Type B pancreatic cell (in vitro differentiated cells): Measurements from ENCODE around the gene LANCL3. TPM values are rescaled to one million over a fixed set of nuclear protein-coding genes. Genes with fewer than 3 reads are reported as not detected.

Experiments
- DNase-seq: peaks from one replicate; pipeline ENCODE4 v3.0.0; 2021; ENCODE audit warnings: mixed read lengths; ENCODE audit not compliant: unreplicated experiment; ENCODE audit errors: extremely low spot score
- H3K27ac Mint-ChIP-seq: 2 replicates; pipeline ENCODE4 v1.8.0; 2021; ENCODE audit warnings: mild to moderate bottlenecking, mixed read lengths
- H3K27me3 Mint-ChIP-seq: 2 replicates; pipeline ENCODE4 v1.8.0; 2021; ENCODE audit warnings: mixed read lengths
- H3K36me3 Mint-ChIP-seq: 2 replicates; pipeline ENCODE4 v1.8.0; 2021; ENCODE audit warnings: mixed read lengths
- H3K4me1 Mint-ChIP-seq: one replicate; pipeline ENCODE4 v1.8.0; 2021; ENCODE audit warnings: mixed read lengths; ENCODE audit not compliant: unreplicated experiment
- H3K4me3 Mint-ChIP-seq: 2 replicates; pipeline ENCODE4 v1.8.0; 2021; ENCODE audit warnings: mild to moderate bottlenecking, mixed read lengths
- H3K9me3 Mint-ChIP-seq: 2 replicates; pipeline ENCODE4 v1.8.0; 2021; ENCODE audit warnings: mixed read lengths
- total RNA-seq: library from RNA; stranded (reverse); gene quantifications from 2 replicates; pipeline ENCODE4 v1.2.1, GENCODE V29; 2021; ENCODE audit warnings: low replicate concordance
- TF ChIP-seq, protein P1 (sequence below): fragments of 200-600 bp; sonication (generic); conservative IDR thresholded peaks from 2 replicates; pipeline ENCODE4 v1.5.0; 2021; ENCODE audit warnings: antibody characterized with exemption, mild to moderate bottlenecking

Gene LANCL3
- total RNA-seq, 1 donor from 2014 or later: 1.1 TPM

DNA sequence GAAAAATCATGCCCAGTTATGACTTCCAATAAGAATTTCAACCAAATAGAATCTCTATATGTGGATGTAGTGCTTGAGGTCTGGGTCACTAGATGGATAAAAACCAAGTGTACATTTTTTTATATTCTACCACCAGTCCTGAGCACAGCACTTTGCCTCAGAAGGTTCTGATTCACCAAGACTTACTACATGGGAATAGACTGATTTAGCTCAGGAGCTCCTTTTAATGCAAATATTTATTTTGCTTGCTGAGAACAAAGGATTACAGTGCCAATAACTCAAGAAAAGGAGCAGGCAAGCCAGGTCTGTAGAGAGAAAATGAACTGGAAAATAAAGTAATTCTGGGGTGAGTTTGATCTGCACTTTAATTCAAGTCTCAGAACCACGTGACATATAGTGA is 107.8 kb downstream of the LANCL3 start:
- DNase-seq: no peak
- TF ChIP-seq, protein P1, sequence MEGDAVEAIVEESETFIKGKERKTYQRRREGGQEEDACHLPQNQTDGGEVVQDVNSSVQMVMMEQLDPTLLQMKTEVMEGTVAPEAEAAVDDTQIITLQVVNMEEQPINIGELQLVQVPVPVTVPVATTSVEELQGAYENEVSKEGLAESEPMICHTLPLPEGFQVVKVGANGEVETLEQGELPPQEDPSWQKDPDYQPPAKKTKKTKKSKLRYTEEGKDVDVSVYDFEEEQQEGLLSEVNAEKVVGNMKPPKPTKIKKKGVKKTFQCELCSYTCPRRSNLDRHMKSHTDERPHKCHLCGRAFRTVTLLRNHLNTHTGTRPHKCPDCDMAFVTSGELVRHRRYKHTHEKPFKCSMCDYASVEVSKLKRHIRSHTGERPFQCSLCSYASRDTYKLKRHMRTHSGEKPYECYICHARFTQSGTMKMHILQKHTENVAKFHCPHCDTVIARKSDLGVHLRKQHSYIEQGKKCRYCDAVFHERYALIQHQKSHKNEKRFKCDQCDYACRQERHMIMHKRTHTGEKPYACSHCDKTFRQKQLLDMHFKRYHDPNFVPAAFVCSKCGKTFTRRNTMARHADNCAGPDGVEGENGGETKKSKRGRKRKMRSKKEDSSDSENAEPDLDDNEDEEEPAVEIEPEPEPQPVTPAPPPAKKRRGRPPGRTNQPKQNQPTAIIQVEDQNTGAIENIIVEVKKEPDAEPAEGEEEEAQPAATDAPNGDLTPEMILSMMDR: no peak
- Mint-ChIP-seq H3K27me3 (peaks cover 3% of the 10 kb centered on the region), H3K4me3 (no peak overlapping the region), H3K9me3 (peaks cover 3% of the 10 kb centered on the region), H3K4me1 (no peaks in the 10 kb centered on the region), H3K27ac (no peak overlapping the region), H3K36me3 (no peaks in the 10 kb centered on the region)

DNA sequence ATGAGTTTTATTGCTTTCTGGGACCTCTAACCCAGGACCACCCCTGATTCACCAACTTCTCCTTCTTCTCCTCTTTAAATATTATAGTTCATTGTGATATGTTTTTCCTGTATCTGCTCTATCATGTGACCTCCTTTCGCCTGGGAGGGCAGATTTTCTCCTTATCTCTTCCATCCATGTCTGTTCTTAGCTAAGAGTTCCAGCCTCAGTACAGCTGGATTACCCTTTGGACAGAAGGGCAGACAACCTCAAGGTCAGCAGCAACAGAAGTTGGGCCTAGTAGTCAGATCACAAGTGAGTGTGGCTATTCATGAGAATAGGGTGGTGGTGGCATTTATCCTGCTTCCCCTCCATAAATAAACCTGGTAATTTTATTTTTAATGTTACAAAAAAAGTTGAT is 108.4 kb downstream of the LANCL3 start:
- TF ChIP-seq, protein P1: no peak
- Mint-ChIP-seq H3K4me3 (no peak overlapping the region), H3K27me3 (peaks cover 3% of the 10 kb centered on the region), H3K36me3 (no peaks in the 10 kb centered on the region), H3K27ac (no peak overlapping the region), H3K9me3 (peaks cover 3% of the 10 kb centered on the region), H3K4me1 (no peaks in the 10 kb centered on the region)
- no peak for DNase-seq

DNA sequence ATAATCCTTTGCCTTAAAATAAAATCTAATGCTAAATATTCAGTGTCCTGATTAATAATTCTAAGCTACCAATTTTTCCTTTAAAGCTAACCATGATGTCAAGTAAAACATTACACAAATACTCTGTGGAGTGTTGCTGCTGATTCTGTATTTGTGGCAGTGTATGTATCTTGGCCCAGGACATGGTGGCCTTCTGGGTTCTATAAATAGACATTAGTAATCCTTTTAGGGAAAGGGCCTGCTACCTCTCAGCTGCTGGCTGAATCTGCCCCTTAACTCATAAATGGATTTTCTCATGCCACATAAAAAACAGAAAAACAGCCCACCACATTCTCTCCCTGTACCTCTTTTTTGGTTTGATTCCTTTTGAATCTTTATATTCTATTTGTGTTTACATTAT is 113.0 kb downstream of the LANCL3 start:
- Mint-ChIP-seq H3K4me3 (peak overlapping the region; percentile 31), H3K9me3 (peaks cover 3% of the 10 kb centered on the region), H3K36me3 (no peaks in the 10 kb centered on the region), H3K4me1 (no peaks in the 10 kb centered on the region), H3K27me3 (peaks cover 10% of the 10 kb centered on the region), H3K27ac (no peak overlapping the region)
- TF ChIP-seq, protein P1: no peak
- DNase-seq: no peak

DNA sequence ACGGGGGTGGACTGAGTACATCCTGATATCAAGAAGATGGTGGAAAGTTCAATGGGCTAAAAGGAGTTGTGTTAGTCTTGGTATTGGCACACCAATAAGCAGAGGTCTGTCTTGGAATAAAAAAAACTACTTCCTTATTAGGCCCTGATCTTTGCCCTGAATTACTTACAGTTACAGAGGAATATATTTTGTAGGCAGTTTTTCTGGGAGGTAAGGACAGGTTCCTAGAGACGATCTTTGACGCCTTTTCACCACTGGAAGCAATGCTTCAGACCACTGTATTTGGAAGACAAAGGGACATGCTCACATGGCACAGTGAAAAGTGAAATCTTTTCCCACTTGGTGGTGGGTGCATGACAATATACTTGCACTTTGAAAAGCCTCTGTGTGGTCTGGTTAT is 113.5 kb downstream of the LANCL3 start:
- Mint-ChIP-seq H3K9me3 (peaks cover 3% of the 10 kb centered on the region), H3K4me3 (peak overlapping the region; percentile 31), H3K4me1 (no peaks in the 10 kb centered on the region), H3K27me3 (peaks cover 10% of the 10 kb centered on the region), H3K27ac (no peak overlapping the region), H3K36me3 (no peaks in the 10 kb centered on the region)
- no peak for DNase-seq
- TF ChIP-seq, protein P1: no peak

DNA sequence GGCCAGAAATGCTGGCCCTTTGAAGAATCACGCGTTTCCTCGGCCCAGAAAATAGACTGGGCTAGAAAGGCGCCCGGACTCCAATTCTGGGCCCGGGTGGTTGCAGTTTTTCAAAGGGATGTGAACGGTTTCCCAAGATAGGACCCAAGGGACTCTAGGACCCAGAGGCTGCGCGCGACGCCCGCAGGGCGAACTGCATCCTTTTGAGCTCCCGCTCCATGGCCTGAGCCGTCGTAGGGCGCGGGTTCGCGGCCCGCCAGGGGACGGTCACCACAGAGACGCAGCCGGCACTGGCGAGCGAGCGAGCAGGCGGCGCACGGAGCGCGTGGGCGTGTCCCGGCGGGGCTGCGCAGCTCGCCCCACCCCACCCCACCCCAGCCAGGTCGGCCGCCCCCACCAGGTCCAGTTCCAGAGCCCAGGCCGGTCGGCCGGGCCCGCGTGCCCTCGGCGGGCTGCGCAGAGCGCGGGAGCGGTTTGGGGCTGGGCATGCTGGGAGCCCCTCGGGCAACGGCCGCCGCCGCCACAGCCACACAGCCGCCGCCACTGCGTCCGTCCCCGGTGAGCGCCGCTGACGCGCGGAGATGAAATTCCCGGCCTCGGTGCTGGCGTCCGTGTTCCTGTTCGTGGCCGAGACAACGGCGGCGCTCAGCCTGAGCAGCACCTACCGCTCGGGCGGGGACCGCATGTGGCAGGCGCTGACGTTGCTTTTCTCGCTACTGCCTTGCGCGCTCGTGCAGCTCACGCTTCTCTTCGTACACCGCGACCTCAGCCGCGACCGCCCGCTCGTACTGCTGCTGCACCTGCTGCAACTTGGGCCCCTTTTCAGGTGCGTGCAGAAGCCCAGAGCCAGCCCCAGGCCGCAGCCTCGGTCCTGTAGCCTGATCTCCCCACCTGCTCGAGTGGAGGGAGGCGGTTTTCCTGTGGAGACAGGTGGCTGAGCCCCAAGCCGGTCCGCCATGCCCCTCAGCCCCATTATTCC is 114.2 kb downstream of the LANCL3 start, which contains the start of gene XK:
Gene XK (plus strand): TSS at position 411 of the 979 bp plus-strand sequence. CDS start 171 bp downstream, at position 582.
- H3K36me3 Mint-ChIP-seq: no peaks in the 10 kb centered on the region
- peak within 1 kb of the TSS; percentile 78 for H3K4me3 Mint-ChIP-seq
- peaks cover 3% of the 10 kb centered on the region for H3K9me3 Mint-ChIP-seq
- DNase-seq: peak; percentile 73
- H3K4me1 Mint-ChIP-seq: no peaks in the 10 kb centered on the region
- H3K27me3 Mint-ChIP-seq: peaks cover 10% of the 10 kb centered on the region
- H3K27ac Mint-ChIP-seq: no peak within 1 kb of the TSS
- TF ChIP-seq, protein P1: no peak
